Ishikawa (cell line): ENCODE measurements around the gene SCD5.

Experiments
- CEBPB ChIP-seq: IDR thresholded peaks from 2 replicates; pipeline ENCODE4 v1.6.1; 2012
- CREB1 ChIP-seq: IDR thresholded peaks from 2 replicates; pipeline ENCODE4 v1.6.1; 2012; ENCODE audit warnings: low read depth
- EGR1 ChIP-seq: IDR thresholded peaks from 2 replicates; pipeline ENCODE4 v1.6.1; 2012
- EP300 ChIP-seq: IDR thresholded peaks from 2 replicates; pipeline ENCODE4 v1.6.1; 2012; ENCODE audit warnings: borderline replicate concordance
- FOXM1 ChIP-seq: IDR thresholded peaks from 2 replicates; pipeline ENCODE4 v1.6.1; 2012; ENCODE audit warnings: low read depth, borderline replicate concordance
- MAX ChIP-seq: IDR thresholded peaks from 2 replicates; pipeline ENCODE4 v1.6.1; 2012
- NFIC ChIP-seq: IDR thresholded peaks from 2 replicates; pipeline ENCODE4 v1.6.1; 2012
- RAD21 ChIP-seq: IDR thresholded peaks from 2 replicates; pipeline ENCODE4 v1.6.1; 2012; ENCODE audit warnings: low read depth
- REST ChIP-seq: IDR thresholded peaks from 2 replicates; pipeline ENCODE4 v1.6.1; 2012; ENCODE audit warnings: low read depth, mild to moderate bottlenecking
- TAF1 ChIP-seq: IDR thresholded peaks from 2 replicates; pipeline ENCODE4 v1.6.1; 2012; ENCODE audit warnings: low read depth, mild to moderate bottlenecking
- TCF12 ChIP-seq: IDR thresholded peaks from 2 replicates; pipeline ENCODE4 v1.6.1; 2012; ENCODE audit warnings: low read depth
- TEAD4 ChIP-seq: IDR thresholded peaks from 2 replicates; pipeline ENCODE4 v1.6.1; 2012
- YY1 ChIP-seq: IDR thresholded peaks from 2 replicates; pipeline ENCODE4 v1.6.1; 2012; ENCODE audit warnings: low read depth
- ZBTB7A ChIP-seq: IDR thresholded peaks from 2 replicates; pipeline ENCODE4 v1.6.1; 2012; ENCODE audit warnings: low read depth
- TF ChIP-seq, protein P1 (sequence below): IDR thresholded peaks from 2 replicates; pipeline ENCODE4 v1.6.1; 2012

SCD5 gene

GRCh38 chr4:82652062-82652461 is 146.5 kb downstream of the SCD5 start:
- TF ChIP-seq TCF12 (no peak), MAX (no peak), ZBTB7A (no peak), TEAD4 (no peak), EP300 (no peak), CREB1 (no peak), RAD21 (no peak)
- TF ChIP-seq, protein P1, sequence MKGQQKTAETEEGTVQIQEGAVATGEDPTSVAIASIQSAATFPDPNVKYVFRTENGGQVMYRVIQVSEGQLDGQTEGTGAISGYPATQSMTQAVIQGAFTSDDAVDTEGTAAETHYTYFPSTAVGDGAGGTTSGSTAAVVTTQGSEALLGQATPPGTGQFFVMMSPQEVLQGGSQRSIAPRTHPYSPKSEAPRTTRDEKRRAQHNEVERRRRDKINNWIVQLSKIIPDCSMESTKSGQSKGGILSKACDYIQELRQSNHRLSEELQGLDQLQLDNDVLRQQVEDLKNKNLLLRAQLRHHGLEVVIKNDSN: no peak

GRCh38 chr4:82650868-82651267 is 147.7 kb downstream of the SCD5 start:
- no peak for TF ChIP-seq TAF1
- TF ChIP-seq TEAD4: no peak
- TF ChIP-seq YY1: no peak

- no peak for TF ChIP-seq NFIC
- TF ChIP-seq CREB1: no peak
- TF ChIP-seq EGR1: no peak
- TF ChIP-seq, protein P1: no peak
These were observed 150.2 kb downstream of the SCD5 start for GRCh38 chr4:82648356-82648755.

DNA sequence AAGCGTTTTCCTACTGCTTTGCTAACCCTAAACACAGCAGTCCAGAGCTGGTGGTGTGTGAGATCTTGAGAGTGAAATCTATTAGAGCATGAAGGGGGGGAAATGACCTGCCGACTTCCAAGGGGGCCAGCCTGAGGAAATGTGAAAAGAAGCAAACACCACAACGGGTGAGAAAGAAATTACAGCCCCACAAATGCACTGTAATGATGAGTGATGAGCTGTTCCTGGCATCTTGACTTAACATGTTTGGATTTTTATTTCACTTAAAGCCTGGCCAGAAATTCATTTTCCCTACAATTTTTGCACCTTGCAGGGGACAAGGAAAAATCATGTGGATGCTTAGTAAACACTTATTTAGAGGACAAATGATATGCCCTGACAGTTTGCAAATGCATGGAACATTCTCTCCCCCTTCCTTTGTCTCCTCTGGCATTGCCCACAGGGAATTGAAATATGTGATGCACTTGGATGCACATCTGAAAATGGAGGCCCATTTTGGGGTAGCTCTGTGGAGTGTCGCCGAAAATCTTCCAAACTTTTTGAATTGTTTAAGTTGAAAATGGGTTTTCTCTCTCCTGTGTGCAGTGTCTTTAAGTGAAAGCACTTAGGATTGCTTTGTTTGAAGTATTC is 152.5 kb downstream of the SCD5 start:
- no peak for TF ChIP-seq REST
- TF ChIP-seq EGR1: no peak
- no peak for TF ChIP-seq CREB1
- TF ChIP-seq EP300: no peak
- TF ChIP-seq MAX: no peak
- TF ChIP-seq TCF12: no peak
- no peak for TF ChIP-seq FOXM1
- TF ChIP-seq, protein P1: no peak
- no peak for TF ChIP-seq NFIC
- TF ChIP-seq TAF1: no peak
- no peak for TF ChIP-seq CEBPB
- TF ChIP-seq TEAD4: no peak
- TF ChIP-seq RAD21: no peak
- TF ChIP-seq YY1: no peak
- no peak for TF ChIP-seq ZBTB7A

- TF ChIP-seq CEBPB (no peak), MAX (no peak), TEAD4 (no peak), EP300 (no peak), EGR1 (no peak), FOXM1 (no peak), NFIC (no peak), ZBTB7A (no peak), TAF1 (no peak), REST (no peak), TCF12 (no peak), RAD21 (no peak), CREB1 (no peak), YY1 (no peak)
- TF ChIP-seq, protein P1: no peak
These were observed 153.9 kb downstream of the SCD5 start for GRCh38 chr4:82644734-82645126.

DNA sequence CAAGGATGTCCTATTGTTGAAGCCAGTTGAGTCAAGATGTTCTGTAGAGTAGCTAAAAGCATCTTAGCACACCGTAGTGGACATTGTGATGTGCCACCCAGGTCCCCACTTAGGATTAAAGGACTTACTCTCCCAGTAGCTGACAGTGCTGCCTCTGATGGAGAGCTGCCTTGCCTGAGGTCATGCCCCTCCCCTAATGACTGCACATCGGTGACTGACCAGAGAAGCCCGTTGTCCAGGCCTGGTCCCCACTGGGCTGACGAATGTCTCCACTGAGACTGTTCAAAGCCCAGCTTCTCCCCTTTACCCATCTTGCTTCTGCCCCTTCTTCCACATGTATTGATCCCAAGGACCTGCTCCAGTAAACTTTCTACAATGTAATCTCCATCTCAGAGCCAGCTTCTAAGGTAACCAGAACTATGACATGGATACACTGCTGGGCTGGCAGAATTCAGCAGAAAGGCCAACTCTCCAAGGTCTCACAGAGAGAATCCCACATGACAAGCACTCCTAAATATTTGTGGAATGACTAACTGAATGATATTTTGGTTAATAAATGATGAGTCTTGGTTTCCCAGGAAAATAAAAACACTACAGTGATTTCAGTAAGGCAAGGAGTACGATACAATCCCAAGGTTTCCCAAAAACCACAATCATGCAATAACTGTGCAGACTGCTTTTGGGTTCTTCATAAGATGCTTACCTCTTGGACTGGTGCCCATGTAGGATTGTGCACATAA is 154.4 kb downstream of the SCD5 start:
- TF ChIP-seq TCF12 (no peak), ZBTB7A (no peak), FOXM1 (no peak), CEBPB (no peak), TEAD4 (no peak), TAF1 (no peak), RAD21 (no peak), YY1 (no peak), NFIC (no peak), CREB1 (no peak), EP300 (no peak), REST (no peak), MAX (no peak), EGR1 (no peak)
